ENCODE measurements around the gene CCDC169. TPM values are rescaled to one million over a fixed set of nuclear protein-coding genes. Genes with fewer than 3 reads are reported as not detected.
"Not testable (repeated sequence)": the region's sequence is repeated elsewhere in the genome, so short reads cannot be mapped to it uniquely, and the experiment has no call there.

CCDC169 gene
- total RNA-seq, 1 experiment from 2014 or later: not detected

- BruUV-seq (replicated peaks): no TSS peak
- H3K36me3 Mint-ChIP-seq (ENCODE audit: insufficient read depth, unreplicated experiment): no peaks in the 10 kb centered on the region
- no peak overlapping the region for H3K27ac Mint-ChIP-seq (ENCODE audit: unreplicated experiment)
- H3K27me3 Mint-ChIP-seq (ENCODE audit: unreplicated experiment): no peaks in the 10 kb centered on the region
- H3K4me1 Mint-ChIP-seq (ENCODE audit: low read depth, unreplicated experiment): peaks cover 7% of the 10 kb centered on the region
- H3K4me3 Mint-ChIP-seq (ENCODE audit: low read depth, unreplicated experiment): no peak overlapping the region
- no peak for DNase-seq
- intact Hi-C loops (cut with micrococcal nuclease; ENCODE audit: unreplicated experiment): no loop called here
- no peaks in the 10 kb centered on the region for H3K9me3 Mint-ChIP-seq (ENCODE audit: low read depth, unreplicated experiment)
- CTCF ChIA-PET: no interaction called here
- TF ChIP-seq CTCF (IDR thresholded peaks at IDR 0.05; ENCODE audit: unreplicated experiment): no peak
Measured at GRCh38 chr13:36310417-36311108, 12.9 kb upstream of the CCDC169 start.

GRCh38 chr13:36302289-36302688 is 4.7 kb upstream of the CCDC169 start:
- Mint-ChIP-seq H3K4me3 (ENCODE audit: low read depth, unreplicated experiment) (no peak overlapping the region), H3K27ac (ENCODE audit: unreplicated experiment) (no peak overlapping the region), H3K36me3 (ENCODE audit: insufficient read depth, unreplicated experiment) (no peaks in the 10 kb centered on the region), H3K27me3 (ENCODE audit: unreplicated experiment) (no peaks in the 10 kb centered on the region), H3K4me1 (ENCODE audit: low read depth, unreplicated experiment) (no peaks in the 10 kb centered on the region), H3K9me3 (ENCODE audit: low read depth, unreplicated experiment) (no peaks in the 10 kb centered on the region)
- CTCF ChIA-PET: no interaction called here
- DNase-seq: no peak
- no peak for TF ChIP-seq CTCF (IDR thresholded peaks at IDR 0.05; ENCODE audit: unreplicated experiment)
- intact Hi-C loops (cut with micrococcal nuclease; ENCODE audit: unreplicated experiment): no loop called here
- BruUV-seq (replicated peaks): no TSS peak

- CTCF ChIA-PET; H3K27ac Mint-ChIP-seq (ENCODE audit: unreplicated experiment); DNase-seq; BruUV-seq (replicated peaks); H3K36me3 Mint-ChIP-seq (ENCODE audit: insufficient read depth, unreplicated experiment); H3K27me3 Mint-ChIP-seq (ENCODE audit: unreplicated experiment); H3K9me3 Mint-ChIP-seq (ENCODE audit: low read depth, unreplicated experiment); H3K4me3 Mint-ChIP-seq (ENCODE audit: low read depth, unreplicated experiment); H3K4me1 Mint-ChIP-seq (ENCODE audit: low read depth, unreplicated experiment); intact Hi-C loops (cut with micrococcal nuclease; ENCODE audit: unreplicated experiment): not testable (repeated sequence)
Measured at GRCh38 chr13:36299469-36299868, 1.9 kb upstream of the CCDC169 start.

GRCh38 chr13:36298535-36299068 is 988 bp upstream of the CCDC169 start:
- Mint-ChIP-seq H3K4me3 (ENCODE audit: low read depth, unreplicated experiment) (no peak overlapping the region), H3K27ac (ENCODE audit: unreplicated experiment) (no peak overlapping the region), H3K4me1 (ENCODE audit: low read depth, unreplicated experiment) (no peaks in the 10 kb centered on the region), H3K36me3 (ENCODE audit: insufficient read depth, unreplicated experiment) (no peaks in the 10 kb centered on the region), H3K27me3 (ENCODE audit: unreplicated experiment) (no peaks in the 10 kb centered on the region), H3K9me3 (ENCODE audit: low read depth, unreplicated experiment) (no peaks in the 10 kb centered on the region)
- DNase-seq: no peak
- intact Hi-C loops (cut with micrococcal nuclease; ENCODE audit: unreplicated experiment): no loop called here
- no TSS peak for BruUV-seq (replicated peaks)
- CTCF ChIA-PET: no interaction called here
- TF ChIP-seq CTCF (IDR thresholded peaks at IDR 0.05; ENCODE audit: unreplicated experiment): no peak

GRCh38 chr13:36294096-36294495 is 3.5 kb downstream of the CCDC169 start:
- BruUV-seq (replicated peaks): no TSS peak
- no peaks in the 10 kb centered on the region for H3K27me3 Mint-ChIP-seq (ENCODE audit: unreplicated experiment)
- TF ChIP-seq CTCF (IDR thresholded peaks at IDR 0.05; ENCODE audit: unreplicated experiment): no peak
- no peaks in the 10 kb centered on the region for H3K36me3 Mint-ChIP-seq (ENCODE audit: insufficient read depth, unreplicated experiment)
- CTCF ChIA-PET: no interaction called here
- DNase-seq: no peak
- intact Hi-C loops (cut with micrococcal nuclease; ENCODE audit: unreplicated experiment): no loop called here
- H3K4me1 Mint-ChIP-seq (ENCODE audit: low read depth, unreplicated experiment): no peaks in the 10 kb centered on the region
- no peak overlapping the region for H3K4me3 Mint-ChIP-seq (ENCODE audit: low read depth, unreplicated experiment)
- H3K27ac Mint-ChIP-seq (ENCODE audit: unreplicated experiment): no peak overlapping the region
- no peaks in the 10 kb centered on the region for H3K9me3 Mint-ChIP-seq (ENCODE audit: low read depth, unreplicated experiment)
